ENCODE measurements around the gene TMEM117.

TMEM117 gene

DNA sequence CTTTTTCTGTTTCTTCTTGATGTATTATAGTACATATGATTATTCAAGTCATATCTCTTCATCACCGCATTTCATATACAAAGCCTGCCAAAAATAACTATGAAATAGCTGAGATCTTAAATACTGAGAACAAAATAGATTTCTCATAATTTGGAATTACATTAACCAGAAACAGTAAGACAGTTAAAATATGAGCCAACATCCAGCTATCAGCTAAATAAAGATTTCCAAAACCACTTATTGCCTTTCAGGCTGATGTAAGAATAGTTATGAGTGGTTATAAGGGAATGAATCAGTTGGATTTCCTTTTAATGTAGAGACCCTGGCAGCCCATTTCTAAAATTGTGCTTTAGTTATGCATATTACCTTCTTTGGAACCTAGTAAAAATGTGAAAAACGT lies 47.4 kb downstream of the TMEM117 start:
- Histone ChIP-seq H3K36me3 (replicated peaks) (no peaks in the 10 kb centered on the region), H3K4me3 (no peak overlapping the region), H3K4me1 (no peaks in the 10 kb centered on the region), H3K9me3 (no peaks in the 10 kb centered on the region), H3K27me3 (ENCODE audit: low read depth) (no peaks in the 10 kb centered on the region)
- no peak for DNase-seq (ENCODE audit: low spot score in 2 of 2)
- in situ Hi-C loops (cut with MboI; ENCODE audit: low sequenced_read_pairs), result loop anchor here (5.0 to 25.0 kb wide), 3 partner anchors 106 to 439 kb away; no protein-coding TSS in a partner anchor

DNA sequence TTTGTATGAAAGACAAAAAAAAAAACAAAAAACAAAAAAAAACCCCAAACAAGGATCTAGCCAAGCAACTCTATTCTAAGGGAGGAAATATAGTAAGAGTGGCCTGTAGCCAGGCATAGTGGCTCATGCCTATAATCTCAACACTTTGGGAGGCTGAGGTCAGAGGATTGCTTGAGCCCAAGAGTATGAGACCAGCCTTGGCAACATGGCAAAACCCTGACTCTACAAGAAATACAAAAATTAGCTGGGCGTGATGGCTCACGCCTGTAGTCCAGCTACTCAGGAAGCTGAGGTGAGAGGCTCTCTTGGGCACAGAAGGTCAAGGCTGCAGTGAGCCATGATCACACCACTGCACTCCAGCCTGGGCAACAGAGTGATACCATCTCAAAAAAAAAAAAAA lies 47.9 kb downstream of the TMEM117 start:
- Histone ChIP-seq H3K4me1 (no peaks in the 10 kb centered on the region), H3K4me3 (no peak overlapping the region), H3K9me3 (no peaks in the 10 kb centered on the region), H3K36me3 (replicated peaks) (no peaks in the 10 kb centered on the region), H3K27me3 (ENCODE audit: low read depth) (no peaks in the 10 kb centered on the region)
- in situ Hi-C loops (cut with MboI; ENCODE audit: low sequenced_read_pairs), result loop anchor here (5.0 to 25.0 kb wide), 3 partner anchors 106 to 439 kb away; no protein-coding TSS in a partner anchor
- no peak for DNase-seq (ENCODE audit: low spot score in 2 of 2)

DNA sequence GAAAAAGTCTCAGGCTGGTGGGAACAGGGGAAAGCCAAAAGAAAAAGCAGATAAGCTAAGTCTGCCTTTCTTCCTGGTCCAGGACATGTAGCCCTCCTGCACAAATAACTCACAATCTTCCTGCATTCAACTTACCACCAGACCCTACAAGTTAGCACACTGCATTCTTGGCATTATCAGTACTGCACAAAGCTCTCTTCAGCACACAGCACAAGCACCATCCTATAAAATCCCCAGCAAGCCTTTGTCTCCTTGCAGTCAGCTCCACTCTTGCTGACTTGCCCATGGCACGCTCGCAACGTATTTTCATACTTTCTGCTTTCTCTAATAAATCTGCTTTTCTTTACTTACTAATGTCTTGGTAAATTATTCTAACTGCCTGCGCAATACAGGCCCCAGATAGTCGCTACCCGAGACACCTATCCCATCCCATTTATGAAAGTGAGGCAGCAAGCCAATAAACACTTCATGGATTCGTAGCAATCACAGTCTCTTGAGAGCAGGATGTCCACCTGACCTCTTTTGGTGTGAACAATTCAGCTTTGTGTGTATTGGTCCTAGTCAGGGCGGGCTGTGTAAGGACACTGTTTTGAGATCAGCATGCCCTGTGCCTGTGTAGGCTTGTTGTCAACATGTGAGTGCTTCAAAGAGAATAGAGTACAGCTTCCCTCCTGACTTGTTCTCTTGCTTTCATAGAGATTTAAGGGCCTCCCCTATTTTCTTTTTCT lies 49.0 kb downstream of the TMEM117 start:
- Histone ChIP-seq H3K9me3 (no peaks in the 10 kb centered on the region), H3K4me1 (no peaks in the 10 kb centered on the region), H3K27me3 (ENCODE audit: low read depth) (no peaks in the 10 kb centered on the region), H3K4me3 (no peak overlapping the region), H3K36me3 (replicated peaks) (no peaks in the 10 kb centered on the region)
- no peak for DNase-seq (ENCODE audit: low spot score in 2 of 2)
- in situ Hi-C loops (cut with MboI; ENCODE audit: low sequenced_read_pairs), result loop anchor here (5.0 to 25.0 kb wide), 3 partner anchors 108 to 440 kb away; no protein-coding TSS in a partner anchor

DNA sequence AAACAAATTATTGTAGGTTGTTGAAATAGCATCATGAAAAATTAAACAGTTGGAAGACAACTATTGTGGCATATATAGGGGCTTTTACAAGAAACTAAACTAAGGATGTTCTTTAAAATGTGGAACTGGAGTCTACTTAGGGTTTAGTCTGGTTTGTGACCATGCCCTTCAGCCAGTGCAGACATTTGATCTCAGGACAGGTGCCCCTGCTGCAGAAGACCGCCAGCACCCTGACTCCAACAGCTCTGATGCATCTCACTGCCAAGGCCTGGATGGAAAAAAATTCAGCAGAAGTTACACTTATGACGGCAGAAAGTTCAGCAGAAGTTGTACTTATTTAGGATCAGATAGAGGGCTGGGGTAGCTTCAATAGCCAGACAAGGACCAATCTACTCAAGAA lies 51.5 kb downstream of the TMEM117 start:
- Histone ChIP-seq H3K4me1 (no peaks in the 10 kb centered on the region), H3K27me3 (ENCODE audit: low read depth) (no peaks in the 10 kb centered on the region), H3K9me3 (no peaks in the 10 kb centered on the region), H3K4me3 (no peak overlapping the region), H3K36me3 (replicated peaks) (no peaks in the 10 kb centered on the region)
- in situ Hi-C loops (cut with MboI; ENCODE audit: low sequenced_read_pairs), result loop anchor here (10.0 to 25.0 kb wide), 2 partner anchors 375 to 443 kb away; no protein-coding TSS in a partner anchor
- no peak for DNase-seq (ENCODE audit: low spot score in 2 of 2)

DNA sequence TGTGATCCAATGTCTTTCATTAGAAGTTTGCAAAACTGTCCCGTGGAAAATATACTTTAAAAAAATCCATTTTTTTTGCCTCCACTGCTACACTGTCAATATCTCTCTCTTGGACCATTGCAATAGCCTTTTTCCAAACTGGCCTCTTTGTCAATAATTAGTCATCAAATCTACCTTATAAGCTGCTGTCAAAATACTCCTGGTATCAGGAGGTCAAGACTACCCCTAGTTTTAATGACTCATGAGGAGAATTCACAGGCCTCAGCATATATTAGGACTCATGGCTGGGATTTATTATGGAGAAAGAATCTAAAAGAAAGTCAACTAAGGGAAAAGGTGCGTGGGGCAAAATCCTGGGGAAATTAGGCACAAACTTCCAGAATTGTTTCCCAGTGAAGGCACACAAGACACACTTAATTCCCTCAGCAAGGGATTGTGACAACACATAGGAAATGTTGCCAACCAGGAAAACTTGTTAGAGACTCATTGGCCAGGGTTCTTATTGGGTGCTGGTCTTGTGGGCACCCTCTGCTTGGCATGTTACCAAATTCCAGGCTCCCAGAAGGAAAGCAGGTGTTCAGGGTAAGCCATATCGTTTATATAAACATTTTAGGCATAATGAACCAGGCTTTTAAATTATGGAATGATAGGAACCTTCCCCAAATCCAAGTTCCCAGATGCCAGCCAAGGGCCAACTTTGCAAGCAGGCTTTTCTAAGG lies 56.1 kb downstream of the TMEM117 start:
- H3K27me3 ChIP-seq (ENCODE audit: low read depth), result no peaks in the 10 kb centered on the region
- no peaks in the 10 kb centered on the region for H3K4me1 ChIP-seq
- no peaks in the 10 kb centered on the region for H3K36me3 ChIP-seq (replicated peaks)
- no peak for DNase-seq (ENCODE audit: low spot score in 2 of 2)
- no peak overlapping the region for H3K4me3 ChIP-seq
- no peaks in the 10 kb centered on the region for H3K9me3 ChIP-seq
- in situ Hi-C loops (cut with MboI; ENCODE audit: low sequenced_read_pairs), result loop anchor here (25.0 kb wide), 1 partner anchor 380 kb away; no protein-coding TSS in a partner anchor

DNA sequence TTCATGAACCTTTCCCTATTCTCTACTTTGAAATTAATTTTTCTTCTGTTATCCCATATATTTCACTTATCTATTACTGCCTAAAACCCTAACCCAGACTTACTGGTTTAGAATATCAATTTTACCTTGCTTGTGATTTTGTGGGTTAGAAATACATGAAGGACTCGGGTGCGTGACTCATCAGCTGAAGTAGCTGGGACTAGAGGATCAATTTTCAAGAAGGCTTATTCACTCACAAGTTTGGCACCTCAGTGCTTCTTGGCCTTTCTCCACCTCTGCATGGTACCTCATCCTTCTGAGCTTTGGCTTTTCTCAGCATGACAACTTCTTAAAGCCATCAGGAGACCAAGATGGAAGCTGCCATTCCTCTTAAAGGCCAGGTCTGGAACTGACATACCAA lies 57.8 kb downstream of the TMEM117 start:
- DNase-seq (ENCODE audit: low spot score in 2 of 2), result no peak
- no peaks in the 10 kb centered on the region for H3K36me3 ChIP-seq (replicated peaks)

DNA sequence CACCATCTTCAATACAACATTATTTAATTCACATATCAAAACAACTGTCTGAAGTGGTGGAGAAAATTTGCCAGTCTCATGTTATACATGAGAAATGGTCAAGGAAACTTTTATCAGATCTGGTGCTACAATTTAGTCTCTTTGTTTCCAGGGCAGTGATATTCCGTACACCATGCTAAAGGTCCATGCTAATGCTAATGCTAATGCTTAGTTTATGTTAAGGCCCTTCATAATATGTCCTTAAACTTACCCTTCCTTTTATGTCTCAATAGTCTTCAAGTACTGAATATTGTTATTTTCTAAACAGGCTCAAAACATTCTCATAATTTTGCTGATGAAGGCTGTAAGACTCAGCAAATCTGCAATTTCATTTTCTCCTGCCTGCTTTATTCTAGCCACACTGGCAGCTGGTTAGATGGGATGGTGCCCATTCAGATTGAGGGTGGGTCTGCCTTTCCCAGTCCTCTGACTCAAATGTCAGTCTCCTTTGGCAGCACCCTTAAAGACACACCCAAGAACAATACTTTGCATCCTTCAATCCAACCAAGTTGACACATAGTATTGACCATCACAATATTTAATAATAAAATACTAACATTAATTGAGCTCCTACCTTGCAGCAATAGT lies 59.8 kb downstream of the TMEM117 start:
- in situ Hi-C loops (cut with MboI; ENCODE audit: low sequenced_read_pairs), result loop anchor here (25.0 kb wide), 1 partner anchor 383 kb away; no protein-coding TSS in a partner anchor
- DNase-seq (ENCODE audit: low spot score in 2 of 2), result no peak
- Histone ChIP-seq H3K4me3 (no peak overlapping the region), H3K9me3 (no peaks in the 10 kb centered on the region), H3K4me1 (no peaks in the 10 kb centered on the region), H3K27me3 (ENCODE audit: low read depth) (no peaks in the 10 kb centered on the region), H3K36me3 (replicated peaks) (no peaks in the 10 kb centered on the region)

More for the DNA sequence above, 57.8 kb downstream of the TMEM117 start:
- no peak overlapping the region for H3K4me3 ChIP-seq
- H3K4me1 ChIP-seq, result no peaks in the 10 kb centered on the region
- no peaks in the 10 kb centered on the region for H3K27me3 ChIP-seq (ENCODE audit: low read depth)
- no peaks in the 10 kb centered on the region for H3K9me3 ChIP-seq
- in situ Hi-C loops (cut with MboI; ENCODE audit: low sequenced_read_pairs), result loop anchor here (25.0 kb wide), 1 partner anchor 381 kb away; no protein-coding TSS in a partner anchor

DNA sequence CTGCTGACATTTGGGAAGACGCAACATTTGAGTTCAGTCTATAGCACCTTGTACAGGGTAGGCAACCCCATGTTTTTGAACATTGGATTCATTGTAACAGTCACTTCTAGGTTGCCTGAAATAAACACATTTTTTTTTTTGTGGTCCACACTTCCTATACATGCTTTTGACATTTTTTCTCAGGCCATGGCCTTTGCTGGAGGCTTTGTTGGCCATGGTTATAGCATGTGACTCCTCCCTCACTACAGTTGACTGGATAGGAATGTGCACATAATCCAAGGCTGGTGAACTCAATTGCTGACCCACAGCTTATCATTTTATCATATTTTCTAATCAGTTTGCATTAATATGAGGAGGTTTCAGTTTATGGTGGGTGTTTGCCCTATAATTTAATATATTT lies 60.6 kb downstream of the TMEM117 start:
- Histone ChIP-seq H3K9me3 (no peaks in the 10 kb centered on the region), H3K36me3 (replicated peaks) (no peaks in the 10 kb centered on the region), H3K4me3 (no peak overlapping the region), H3K27me3 (ENCODE audit: low read depth) (no peaks in the 10 kb centered on the region), H3K4me1 (no peaks in the 10 kb centered on the region)
- DNase-seq (ENCODE audit: low spot score in 2 of 2), result no peak
- in situ Hi-C loops (cut with MboI; ENCODE audit: low sequenced_read_pairs), result loop anchor here (25.0 kb wide), 1 partner anchor 384 kb away; no protein-coding TSS in a partner anchor

DNA sequence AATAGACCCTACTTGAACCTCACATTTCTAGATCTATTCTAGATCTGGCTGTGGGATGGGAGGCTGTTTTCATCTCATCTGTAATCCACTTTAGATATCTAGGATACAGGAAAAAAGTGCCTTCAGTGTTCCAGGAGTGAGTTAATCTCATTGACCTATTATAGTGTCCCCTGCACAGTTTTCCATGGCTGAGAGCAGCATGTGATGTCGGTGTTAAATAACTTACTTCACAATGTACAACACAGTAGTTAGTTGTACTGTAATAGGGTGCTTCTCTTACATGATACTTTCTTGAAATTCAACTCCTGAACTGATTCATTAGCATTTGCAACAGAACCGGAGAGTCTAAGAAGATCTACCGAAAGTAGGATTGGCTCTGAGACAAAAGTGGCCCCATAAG lies 62.6 kb downstream of the TMEM117 start:
- Histone ChIP-seq H3K36me3 (replicated peaks) (no peaks in the 10 kb centered on the region), H3K27me3 (ENCODE audit: low read depth) (no peaks in the 10 kb centered on the region), H3K4me3 (no peak overlapping the region), H3K9me3 (no peaks in the 10 kb centered on the region), H3K4me1 (no peaks in the 10 kb centered on the region)
- in situ Hi-C loops (cut with MboI; ENCODE audit: low sequenced_read_pairs), result loop anchor here (25.0 kb wide), 1 partner anchor 386 kb away; no protein-coding TSS in a partner anchor
- DNase-seq (ENCODE audit: low spot score in 2 of 2), result no peak

DNA sequence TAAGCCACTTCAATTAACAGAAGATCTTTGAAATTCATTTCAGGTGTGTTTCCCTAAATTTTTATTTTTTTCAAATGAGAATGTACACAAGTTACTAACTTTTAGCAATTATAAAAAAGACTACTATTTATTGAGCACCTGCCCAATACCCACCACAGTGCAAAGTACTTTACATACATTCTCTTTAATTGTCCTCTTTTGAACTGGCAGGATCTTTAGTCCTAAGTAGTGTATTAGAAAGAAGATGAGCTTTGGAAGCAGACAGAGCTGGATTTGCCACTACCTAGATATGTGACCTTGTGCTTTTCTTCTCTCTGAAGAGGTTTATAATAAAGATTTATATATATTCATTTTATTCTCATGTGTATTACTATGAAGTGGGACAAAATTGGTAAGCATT lies 63.7 kb downstream of the TMEM117 start:
- Histone ChIP-seq H3K9me3 (no peaks in the 10 kb centered on the region), H3K4me1 (no peaks in the 10 kb centered on the region), H3K27me3 (ENCODE audit: low read depth) (no peaks in the 10 kb centered on the region), H3K4me3 (no peak overlapping the region), H3K36me3 (replicated peaks) (no peaks in the 10 kb centered on the region)
- no peak for DNase-seq (ENCODE audit: low spot score in 2 of 2)
- in situ Hi-C loops (cut with MboI; ENCODE audit: low sequenced_read_pairs), result loop anchor here (25.0 kb wide), 1 partner anchor 387 kb away; no protein-coding TSS in a partner anchor

DNA sequence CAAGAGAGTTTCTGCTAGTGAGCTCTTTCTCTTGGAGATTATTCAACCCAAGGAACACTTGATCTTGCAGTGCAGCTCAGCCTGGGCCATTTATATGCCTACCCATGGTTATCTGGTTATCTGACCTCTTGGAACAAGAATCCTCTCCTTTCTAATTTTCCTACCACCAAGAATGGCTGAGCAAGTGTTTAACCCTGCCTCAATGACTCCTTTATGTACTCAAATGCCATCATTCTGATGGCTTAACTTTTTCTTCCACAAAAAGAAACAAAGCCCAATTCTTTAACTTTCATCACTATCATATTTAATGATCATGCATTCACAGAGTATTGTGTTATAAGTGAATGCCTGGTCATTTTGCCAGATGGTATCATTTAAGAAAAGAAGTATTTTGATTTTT lies 67.8 kb downstream of the TMEM117 start:
- no peaks in the 10 kb centered on the region for H3K9me3 ChIP-seq
- no peak for DNase-seq (ENCODE audit: low spot score in 2 of 2)
- no peaks in the 10 kb centered on the region for H3K27me3 ChIP-seq (ENCODE audit: low read depth)
- H3K4me1 ChIP-seq, result no peaks in the 10 kb centered on the region
- H3K36me3 ChIP-seq (replicated peaks), result no peaks in the 10 kb centered on the region
- H3K4me3 ChIP-seq, result no peak overlapping the region
- in situ Hi-C loops (cut with MboI; ENCODE audit: low sequenced_read_pairs), result no loop called here

DNA sequence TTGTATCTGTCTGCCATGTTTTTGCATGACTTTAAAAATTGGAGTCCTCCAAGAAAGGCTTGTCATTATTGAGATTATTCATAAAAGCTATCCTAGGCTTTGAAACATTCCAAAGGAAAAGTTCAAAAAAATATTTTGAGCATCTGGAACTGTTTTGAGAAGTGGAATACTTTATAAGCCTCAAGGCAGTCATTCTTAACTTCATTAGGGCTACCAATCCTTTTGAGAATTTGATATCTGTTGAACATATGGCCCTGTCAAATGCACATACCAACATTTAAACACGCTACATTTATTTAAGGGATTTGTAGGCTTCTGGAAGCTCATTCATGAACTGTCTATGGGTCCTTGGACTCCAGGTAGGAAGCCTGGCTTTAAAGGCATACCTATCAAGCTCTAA lies 77.0 kb downstream of the TMEM117 start:
- no peaks in the 10 kb centered on the region for H3K9me3 ChIP-seq
- H3K4me1 ChIP-seq, result no peaks in the 10 kb centered on the region
- in situ Hi-C loops (cut with MboI; ENCODE audit: low sequenced_read_pairs), result no loop called here
- H3K27me3 ChIP-seq (ENCODE audit: low read depth), result no peaks in the 10 kb centered on the region
- H3K4me3 ChIP-seq, result no peak overlapping the region
- no peak for DNase-seq (ENCODE audit: low spot score in 2 of 2)
- H3K36me3 ChIP-seq (replicated peaks), result no peaks in the 10 kb centered on the region

DNA sequence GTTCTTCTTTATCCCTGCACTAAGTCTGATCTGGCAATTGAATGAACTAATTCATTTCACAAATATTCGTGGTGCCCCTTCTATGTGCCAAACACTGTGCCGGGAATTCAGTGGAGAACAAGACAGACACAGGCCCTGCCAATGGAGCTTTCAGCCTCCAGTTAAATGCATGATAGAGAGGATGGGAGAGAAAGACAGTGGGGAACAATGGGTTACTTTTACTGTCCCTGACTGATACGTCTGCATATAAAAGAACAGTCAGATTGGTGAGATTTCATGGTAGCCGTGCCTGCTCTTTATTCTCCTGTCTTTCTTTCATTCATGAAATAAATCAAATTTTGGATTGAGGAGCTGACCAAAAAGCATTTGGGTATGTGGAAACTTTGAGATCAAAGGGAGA lies 78.5 kb downstream of the TMEM117 start:
- no peaks in the 10 kb centered on the region for H3K4me1 ChIP-seq
- no peaks in the 10 kb centered on the region for H3K36me3 ChIP-seq (replicated peaks)
- no peak overlapping the region for H3K4me3 ChIP-seq
- no peak for DNase-seq (ENCODE audit: low spot score in 2 of 2)
- H3K27me3 ChIP-seq (ENCODE audit: low read depth), result no peaks in the 10 kb centered on the region
- no peaks in the 10 kb centered on the region for H3K9me3 ChIP-seq
- in situ Hi-C loops (cut with MboI; ENCODE audit: low sequenced_read_pairs), result no loop called here

Measured in HAP-1 (cell line).